ENCODE results near the gene ABHD16A.

ABHD16A gene

DNA sequence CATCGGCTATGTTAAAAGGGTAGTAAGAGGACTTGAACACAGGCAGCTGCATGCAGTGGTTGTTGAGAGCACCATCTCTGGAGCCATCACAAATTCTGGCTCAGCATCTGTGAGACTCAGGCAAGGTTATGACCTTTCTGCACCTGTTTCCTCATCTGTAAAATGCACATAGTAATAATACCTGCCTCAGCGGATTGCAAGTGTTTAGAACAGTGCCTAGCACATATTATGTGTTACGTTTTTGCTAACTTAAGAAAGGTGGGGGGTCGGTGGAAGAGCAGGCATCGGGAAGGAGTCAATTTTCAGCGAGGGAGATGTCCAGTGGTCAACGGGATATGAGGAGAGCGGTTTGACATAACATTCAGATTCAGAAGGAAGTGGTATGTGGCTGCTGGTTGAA lies 25.2 kb downstream of the ABHD16A start:
- Histone ChIP-seq H3K4me1 (ENCODE audit: control insufficient read depth, insufficient read depth, low read length) (peaks cover 16% of the 10 kb centered on the region), H3K9ac (ENCODE audit: low read depth, low read length) (no peak overlapping the region), H3K4me2 (ENCODE audit: low read length) (no peak overlapping the region), H3K9me3 (replicated peaks; ENCODE audit: low read length) (no peaks in the 10 kb centered on the region), H3K27me3 (ENCODE audit: control insufficient read depth, insufficient read depth, low read length) (no peaks in the 10 kb centered on the region), H3K36me3 (ENCODE audit: insufficient read depth, low read length) (peaks cover 8% of the 10 kb centered on the region), H3K4me3 (ENCODE audit: low read length) (no peak overlapping the region)

DNA sequence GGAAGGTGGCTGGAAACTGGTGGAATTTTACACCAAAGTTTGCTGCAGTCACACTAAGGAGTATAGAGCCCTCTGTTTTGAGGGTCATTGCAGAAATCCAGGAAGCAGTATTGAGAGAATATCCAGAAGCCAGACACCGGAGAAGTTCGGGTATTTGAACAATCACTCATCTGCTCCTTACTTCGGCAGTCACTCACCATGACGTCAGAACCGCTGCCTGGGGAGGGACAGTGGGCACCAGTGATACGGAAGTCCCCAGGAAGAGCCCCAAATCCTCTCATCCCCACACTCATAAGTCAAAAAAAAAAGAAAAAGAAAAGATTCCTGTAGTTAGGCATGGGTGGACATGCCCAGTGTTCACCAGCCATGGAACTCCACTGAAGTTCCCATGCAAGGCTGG lies 26.2 kb downstream of the ABHD16A start:
- H3K4me1 ChIP-seq (ENCODE audit: control insufficient read depth, insufficient read depth, low read length), result peaks cover 16% of the 10 kb centered on the region
- no peaks in the 10 kb centered on the region for H3K27me3 ChIP-seq (ENCODE audit: control insufficient read depth, insufficient read depth, low read length)
- H3K9me3 ChIP-seq (replicated peaks; ENCODE audit: low read length), result no peaks in the 10 kb centered on the region

DNA sequence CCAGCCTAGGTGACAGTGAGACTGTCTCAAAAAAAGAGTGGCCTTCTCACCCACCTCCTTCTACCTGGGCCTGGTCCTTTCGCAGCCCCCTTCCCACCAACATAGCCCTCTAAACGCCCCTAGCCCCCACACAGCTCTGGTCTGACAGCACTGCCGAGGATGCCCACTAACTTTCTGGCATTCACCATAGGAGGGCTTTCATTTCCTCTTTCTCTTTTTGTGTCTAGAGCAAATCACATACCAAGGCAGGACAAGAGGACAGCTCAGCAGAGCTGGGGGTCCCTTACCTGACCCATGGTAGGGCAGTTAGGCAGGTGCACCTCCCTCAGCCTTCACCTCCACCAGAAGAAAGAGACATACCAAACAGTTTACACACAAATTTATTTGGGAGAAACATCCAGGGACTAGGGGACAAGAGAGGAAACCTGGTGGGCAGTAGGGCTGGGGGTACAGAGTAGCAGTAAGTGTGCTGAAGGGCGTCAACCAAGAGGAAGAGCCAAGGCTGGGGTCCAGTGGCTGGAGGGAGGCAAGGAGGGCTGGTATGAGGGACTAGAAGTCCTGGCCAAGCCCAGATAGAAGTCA lies 26.7 kb downstream of the ABHD16A start:
- Histone ChIP-seq H3K4me2 (ENCODE audit: low read length) (no peak overlapping the region), H3K27me3 (ENCODE audit: control insufficient read depth, insufficient read depth, low read length) (no peaks in the 10 kb centered on the region), H3K4me1 (ENCODE audit: control insufficient read depth, insufficient read depth, low read length) (peaks cover 13% of the 10 kb centered on the region), H3K9me3 (replicated peaks; ENCODE audit: low read length) (no peaks in the 10 kb centered on the region), H3K9ac (ENCODE audit: low read depth, low read length) (no peak overlapping the region), H3K36me3 (ENCODE audit: insufficient read depth, low read length) (peaks cover 21% of the 10 kb centered on the region), H3K4me3 (ENCODE audit: low read length) (no peak overlapping the region)

More for the DNA sequence above, 26.2 kb downstream of the ABHD16A start:
- no peak overlapping the region for H3K4me2 ChIP-seq (ENCODE audit: low read length)
- no peak overlapping the region for H3K9ac ChIP-seq (ENCODE audit: low read depth, low read length)
- peaks cover 17% of the 10 kb centered on the region for H3K36me3 ChIP-seq (ENCODE audit: insufficient read depth, low read length)
- no peak overlapping the region for H3K4me3 ChIP-seq (ENCODE audit: low read length)

GRCh38 chr6:31669676-31670075 lies 33.4 kb downstream of the ABHD16A start, which contains the start of gene LY6G5B:
LY6G5B (plus strand) TSS chr6:31669976; CDS start chr6:31670951, 975 bp downstream.
- H3K27me3 ChIP-seq (ENCODE audit: control insufficient read depth, insufficient read depth, low read length), result no peaks in the 10 kb centered on the region
- no peaks in the 10 kb centered on the region for H3K9me3 ChIP-seq (replicated peaks; ENCODE audit: low read length)
- no peak within 1 kb of the TSS for H3K9ac ChIP-seq (ENCODE audit: low read depth, low read length)
- H3K36me3 ChIP-seq (ENCODE audit: insufficient read depth, low read length), result peaks cover 68% of the 10 kb centered on the region
- peaks cover 5% of the 10 kb centered on the region for H3K4me1 ChIP-seq (ENCODE audit: control insufficient read depth, insufficient read depth, low read length)
- H3K4me2 ChIP-seq (ENCODE audit: low read length), result no peak within 1 kb of the TSS
- H3K4me3 ChIP-seq (ENCODE audit: low read length), result no peak within 1 kb of the TSS

GRCh38 chr6:31666337-31666965 lies 36.7 kb downstream of the ABHD16A start:
- H3K36me3 ChIP-seq (ENCODE audit: insufficient read depth, low read length), result peaks cover 49% of the 10 kb centered on the region
- H3K9me3 ChIP-seq (replicated peaks; ENCODE audit: low read length), result no peaks in the 10 kb centered on the region
- no peaks in the 10 kb centered on the region for H3K27me3 ChIP-seq (ENCODE audit: control insufficient read depth, insufficient read depth, low read length)
- H3K4me2 ChIP-seq (ENCODE audit: low read length), result peak overlapping the region; percentile 92
- H3K9ac ChIP-seq (ENCODE audit: low read depth, low read length), result peak overlapping the region; percentile 94
- peaks cover 20% of the 10 kb centered on the region for H3K4me1 ChIP-seq (ENCODE audit: control insufficient read depth, insufficient read depth, low read length)
- H3K4me3 ChIP-seq (ENCODE audit: low read length), result peak overlapping the region; percentile 97

GRCh38 chr6:31665501-31666336 lies 37.4 kb downstream of the ABHD16A start, which contains the start of gene CSNK2B:
CSNK2B (plus strand) TSS chr6:31666080; CDS start chr6:31666832, 752 bp downstream.
- no peaks in the 10 kb centered on the region for H3K9me3 ChIP-seq (replicated peaks; ENCODE audit: low read length)
- peak within 1 kb of the TSS; percentile 92 for H3K4me2 ChIP-seq (ENCODE audit: low read length)
- peak within 1 kb of the TSS; percentile 97 for H3K4me3 ChIP-seq (ENCODE audit: low read length)
- peak within 1 kb of the TSS; percentile 94 for H3K9ac ChIP-seq (ENCODE audit: low read depth, low read length)
- no peaks in the 10 kb centered on the region for H3K27me3 ChIP-seq (ENCODE audit: control insufficient read depth, insufficient read depth, low read length)
- peaks cover 26% of the 10 kb centered on the region for H3K4me1 ChIP-seq (ENCODE audit: control insufficient read depth, insufficient read depth, low read length)
- peaks cover 42% of the 10 kb centered on the region for H3K36me3 ChIP-seq (ENCODE audit: insufficient read depth, low read length)

DNA sequence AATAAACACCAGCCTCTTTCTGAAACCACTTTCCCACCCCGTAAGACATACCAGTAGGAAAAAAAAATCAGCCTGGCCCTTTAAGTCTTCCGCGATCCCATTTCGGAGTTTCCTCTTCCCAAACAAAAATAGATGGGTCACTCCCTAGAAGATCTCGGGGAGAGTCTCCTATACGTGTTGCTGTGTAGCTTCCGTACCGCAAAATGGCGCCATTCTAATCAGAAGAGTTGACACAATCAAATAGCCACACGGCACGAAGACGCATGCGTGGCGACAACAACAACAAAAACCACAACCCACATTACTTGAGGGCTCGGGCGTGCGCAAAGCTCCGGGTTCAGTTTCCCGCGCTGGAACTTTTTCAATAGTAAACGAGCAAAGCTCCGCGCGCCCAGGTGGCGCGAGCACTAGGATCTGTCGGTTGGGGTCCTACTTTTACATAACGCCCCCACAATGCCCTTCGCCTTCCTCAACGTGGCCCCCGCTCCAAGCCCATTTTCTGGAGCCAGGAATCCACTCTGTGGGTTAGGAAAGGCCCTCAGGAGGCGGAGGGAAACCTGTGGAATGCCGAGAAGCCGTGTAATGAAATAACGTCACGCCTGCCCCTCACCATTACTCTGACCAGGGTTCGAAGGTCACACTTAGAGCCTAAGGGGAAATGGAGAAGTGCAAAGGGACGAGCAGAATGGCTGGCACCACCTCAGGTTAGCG lies 38.2 kb downstream of the ABHD16A start, which contains the start of gene GPANK1:
TSS of gene GPANK1 (minus strand) at position 208 of the 711 bp plus-strand sequence. CDS start 519 bp downstream, outside the sequence.
- peaks cover 34% of the 10 kb centered on the region for H3K36me3 ChIP-seq (ENCODE audit: insufficient read depth, low read length)
- H3K4me3 ChIP-seq (ENCODE audit: low read length), result peak within 1 kb of the TSS; percentile 97
- no peaks in the 10 kb centered on the region for H3K27me3 ChIP-seq (ENCODE audit: control insufficient read depth, insufficient read depth, low read length)
- H3K4me2 ChIP-seq (ENCODE audit: low read length), result peak within 1 kb of the TSS; percentile 92
- H3K4me1 ChIP-seq (ENCODE audit: control insufficient read depth, insufficient read depth, low read length), result peaks cover 26% of the 10 kb centered on the region
- H3K9me3 ChIP-seq (replicated peaks; ENCODE audit: low read length), result no peaks in the 10 kb centered on the region
- peak within 1 kb of the TSS; percentile 94 for H3K9ac ChIP-seq (ENCODE audit: low read depth, low read length)

DNA sequence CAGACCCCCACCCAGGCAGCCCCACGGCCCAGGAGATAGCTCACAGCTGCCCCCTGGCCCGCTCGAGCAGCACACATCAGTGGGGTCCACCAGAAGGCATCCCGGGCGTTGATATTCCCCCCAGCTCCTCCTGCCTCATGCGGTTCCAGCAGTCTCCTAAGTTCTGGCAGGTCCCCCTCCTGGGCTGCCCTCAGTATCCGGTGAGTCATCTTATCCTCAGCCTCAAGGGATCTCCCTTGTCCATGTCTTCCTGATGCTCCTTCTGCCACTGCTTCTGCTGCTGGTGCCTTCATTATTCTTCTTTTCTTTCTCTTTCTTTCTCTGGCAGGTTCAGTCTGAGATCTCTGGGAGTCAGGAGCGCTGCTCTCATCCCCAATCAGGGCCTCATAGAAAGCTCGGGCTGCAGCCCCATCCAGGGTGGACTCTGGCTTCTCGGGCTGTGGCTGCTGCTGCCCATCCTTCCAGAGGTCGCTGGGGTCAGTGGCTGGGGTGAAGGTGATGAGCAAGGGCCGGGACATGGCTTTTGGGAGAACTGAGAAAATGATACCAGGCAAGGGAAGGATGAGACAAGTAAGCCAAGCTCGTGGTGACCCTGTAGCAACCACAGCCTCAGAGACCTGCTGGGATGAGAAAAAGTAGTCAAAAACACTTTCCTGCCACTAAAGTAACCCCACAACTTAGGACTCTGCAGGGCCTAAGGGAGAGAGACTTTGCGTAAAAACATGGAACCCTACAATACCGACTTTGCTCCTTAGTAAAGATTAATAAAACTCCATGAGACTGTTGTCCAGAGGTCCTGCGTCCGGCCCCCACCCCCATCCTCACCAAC lies 38.9 kb downstream of the ABHD16A start:
- peaks cover 31% of the 10 kb centered on the region for H3K4me1 ChIP-seq (ENCODE audit: control insufficient read depth, insufficient read depth, low read length)
- no peaks in the 10 kb centered on the region for H3K27me3 ChIP-seq (ENCODE audit: control insufficient read depth, insufficient read depth, low read length)
- peak overlapping the region; percentile 94 for H3K9ac ChIP-seq (ENCODE audit: low read depth, low read length)
- H3K36me3 ChIP-seq (ENCODE audit: insufficient read depth, low read length), result peaks cover 26% of the 10 kb centered on the region
- no peaks in the 10 kb centered on the region for H3K9me3 ChIP-seq (replicated peaks; ENCODE audit: low read length)
- peak overlapping the region; percentile 92 for H3K4me2 ChIP-seq (ENCODE audit: low read length)
- peak overlapping the region; percentile 97 for H3K4me3 ChIP-seq (ENCODE audit: low read length)

GRCh38 chr6:31663126-31663960 lies 39.8 kb downstream of the ABHD16A start:
- H3K27me3 ChIP-seq (ENCODE audit: control insufficient read depth, insufficient read depth, low read length), result no peaks in the 10 kb centered on the region
- H3K36me3 ChIP-seq (ENCODE audit: insufficient read depth, low read length), result peaks cover 20% of the 10 kb centered on the region
- H3K9me3 ChIP-seq (replicated peaks; ENCODE audit: low read length), result no peaks in the 10 kb centered on the region
- peak overlapping the region; percentile 94 for H3K9ac ChIP-seq (ENCODE audit: low read depth, low read length)
- peak overlapping the region; percentile 97 for H3K4me3 ChIP-seq (ENCODE audit: low read length)
- peak overlapping the region; percentile 92 for H3K4me2 ChIP-seq (ENCODE audit: low read length)
- H3K4me1 ChIP-seq (ENCODE audit: control insufficient read depth, insufficient read depth, low read length), result peaks cover 38% of the 10 kb centered on the region

Measured in skeletal muscle satellite cell (primary cell).